NCI-H2029 treated with DMSO at 0.1 percent for 48 hours (cell line): ENCODE results near the gene BTG2.

Experiments
- DNase-seq: peaks from one replicate; lab custom pipeline; 2025; lab: John Stamatoyannopoulos, UW

Gene BTG2

GRCh38 chr1:203317429-203318228 is 12.3 kb downstream of the BTG2 start:
- no peak for DNase-seq

GRCh38 chr1:203318229-203318517 is 12.9 kb downstream of the BTG2 start:
- DNase-seq = no peak

GRCh38 chr1:203320591-203321272 is 15.4 kb downstream of the BTG2 start:
- peak; percentile 92 for DNase-seq

GRCh38 chr1:203321273-203322052 is 16.1 kb downstream of the BTG2 start:
- DNase-seq = no peak

GRCh38 chr1:203322500-203323179 is 17.3 kb downstream of the BTG2 start:
- no peak for DNase-seq

GRCh38 chr1:203323587-203323986 is 18.3 kb downstream of the BTG2 start:
- DNase-seq = peak; percentile 26

GRCh38 chr1:203324105-203325025 is 19.0 kb downstream of the BTG2 start:
- DNase-seq = no peak

- no peak for DNase-seq
Measured at GRCh38 chr1:203325026-203325417, 19.7 kb downstream of the BTG2 start.

- peak; percentile 76 for DNase-seq
Measured at GRCh38 chr1:203325418-203326091, 20.2 kb downstream of the BTG2 start.

GRCh38 chr1:203326830-203327683 is 21.7 kb downstream of the BTG2 start:
- DNase-seq = peak; percentile 79

- DNase-seq = peak; percentile 68
Measured at GRCh38 chr1:203327684-203328457, 22.6 kb downstream of the BTG2 start.

- peak; percentile 64 for DNase-seq
Measured at GRCh38 chr1:203328714-203329122, 23.4 kb downstream of the BTG2 start.

GRCh38 chr1:203331224-203331623 is 25.9 kb downstream of the BTG2 start:
- no peak for DNase-seq

- no peak for DNase-seq
Measured at GRCh38 chr1:203335503-203335902, 30.2 kb downstream of the BTG2 start.

GRCh38 chr1:203336097-203336496 is 30.8 kb downstream of the BTG2 start:
- no peak for DNase-seq

- peak; percentile 11 for DNase-seq
Measured at GRCh38 chr1:203338335-203339036, 33.2 kb downstream of the BTG2 start.

- DNase-seq = peak; percentile 62
Measured at GRCh38 chr1:203340112-203340790, 34.9 kb downstream of the BTG2 start.
